ENCODE results near the gene SNAPC1. TPM values are rescaled to one million over a fixed set of nuclear protein-coding genes. Genes with fewer than 3 reads are reported as not detected.

SNAPC1 gene
- total RNA-seq, 1 donor from 2014 or later, result 5.2 TPM

- Mint-ChIP-seq H3K27ac (ENCODE audit: unreplicated experiment) (no peak overlapping the region), H3K36me3 (ENCODE audit: low read depth, unreplicated experiment) (peaks cover 13% of the 10 kb centered on the region), H3K4me3 (ENCODE audit: unreplicated experiment) (no peak overlapping the region), H3K27me3 (ENCODE audit: unreplicated experiment) (peaks cover 3% of the 10 kb centered on the region), H3K4me1 (ENCODE audit: unreplicated experiment) (peaks cover 2% of the 10 kb centered on the region), H3K9me3 (ENCODE audit: unreplicated experiment) (no peaks in the 10 kb centered on the region)
- TF ChIP-seq CTCF (IDR thresholded peaks at IDR 0.05; ENCODE audit: unreplicated experiment), result no peak
- no peak for DNase-seq (ENCODE audit: low spot score)
Measured at GRCh38 chr14:61749264-61749663, 13.0 kb upstream of the SNAPC1 start.

GRCh38 chr14:61749867-61750266 lies 12.4 kb upstream of the SNAPC1 start:
- no peak overlapping the region for H3K4me3 Mint-ChIP-seq (ENCODE audit: unreplicated experiment)
- TF ChIP-seq CTCF (IDR thresholded peaks at IDR 0.05; ENCODE audit: unreplicated experiment), result no peak
- no peak overlapping the region for H3K27ac Mint-ChIP-seq (ENCODE audit: unreplicated experiment)
- no peak for DNase-seq (ENCODE audit: low spot score)
- H3K27me3 Mint-ChIP-seq (ENCODE audit: unreplicated experiment), result peaks cover 3% of the 10 kb centered on the region
- H3K9me3 Mint-ChIP-seq (ENCODE audit: unreplicated experiment), result no peaks in the 10 kb centered on the region
- H3K36me3 Mint-ChIP-seq (ENCODE audit: low read depth, unreplicated experiment), result peaks cover 13% of the 10 kb centered on the region
- peaks cover 2% of the 10 kb centered on the region for H3K4me1 Mint-ChIP-seq (ENCODE audit: unreplicated experiment)

- H3K27me3 Mint-ChIP-seq (ENCODE audit: unreplicated experiment), result peaks cover 3% of the 10 kb centered on the region
- peak overlapping the region; percentile 71 for H3K4me3 Mint-ChIP-seq (ENCODE audit: unreplicated experiment)
- no peak for TF ChIP-seq CTCF (IDR thresholded peaks at IDR 0.05; ENCODE audit: unreplicated experiment)
- H3K27ac Mint-ChIP-seq (ENCODE audit: unreplicated experiment), result no peak overlapping the region
- peaks cover 8% of the 10 kb centered on the region for H3K36me3 Mint-ChIP-seq (ENCODE audit: low read depth, unreplicated experiment)
- DNase-seq (ENCODE audit: low spot score), result peak; percentile 69
- H3K4me1 Mint-ChIP-seq (ENCODE audit: unreplicated experiment), result peaks cover 2% of the 10 kb centered on the region
- no peaks in the 10 kb centered on the region for H3K9me3 Mint-ChIP-seq (ENCODE audit: unreplicated experiment)
Measured at GRCh38 chr14:61750708-61751474, 11.3 kb upstream of the SNAPC1 start.

- Mint-ChIP-seq H3K9me3 (ENCODE audit: unreplicated experiment) (no peaks in the 10 kb centered on the region), H3K27me3 (ENCODE audit: unreplicated experiment) (peaks cover 3% of the 10 kb centered on the region), H3K36me3 (ENCODE audit: low read depth, unreplicated experiment) (peaks cover 8% of the 10 kb centered on the region), H3K4me1 (ENCODE audit: unreplicated experiment) (peaks cover 2% of the 10 kb centered on the region), H3K4me3 (ENCODE audit: unreplicated experiment) (peak overlapping the region; percentile 67), H3K27ac (ENCODE audit: unreplicated experiment) (no peak overlapping the region)
- no peak for DNase-seq (ENCODE audit: low spot score)
- no peak for TF ChIP-seq CTCF (IDR thresholded peaks at IDR 0.05; ENCODE audit: unreplicated experiment)
Measured at GRCh38 chr14:61751475-61751989, 10.7 kb upstream of the SNAPC1 start.

GRCh38 chr14:61752626-61753025 lies 9.6 kb upstream of the SNAPC1 start:
- H3K27ac Mint-ChIP-seq (ENCODE audit: unreplicated experiment), result no peak overlapping the region
- peaks cover 2% of the 10 kb centered on the region for H3K4me1 Mint-ChIP-seq (ENCODE audit: unreplicated experiment)
- TF ChIP-seq CTCF (IDR thresholded peaks at IDR 0.05; ENCODE audit: unreplicated experiment), result no peak
- peaks cover 3% of the 10 kb centered on the region for H3K27me3 Mint-ChIP-seq (ENCODE audit: unreplicated experiment)
- H3K4me3 Mint-ChIP-seq (ENCODE audit: unreplicated experiment), result no peak overlapping the region
- no peaks in the 10 kb centered on the region for H3K9me3 Mint-ChIP-seq (ENCODE audit: unreplicated experiment)
- H3K36me3 Mint-ChIP-seq (ENCODE audit: low read depth, unreplicated experiment), result no peaks in the 10 kb centered on the region
- no peak for DNase-seq (ENCODE audit: low spot score)

Measured in endothelial cell (in vitro differentiated cells).